Measurements from ENCODE around the gene GZMB. TPM values are rescaled to one million over a fixed set of nuclear protein-coding genes. Genes with fewer than 3 reads are reported as not detected.

GZMB gene, protein sequence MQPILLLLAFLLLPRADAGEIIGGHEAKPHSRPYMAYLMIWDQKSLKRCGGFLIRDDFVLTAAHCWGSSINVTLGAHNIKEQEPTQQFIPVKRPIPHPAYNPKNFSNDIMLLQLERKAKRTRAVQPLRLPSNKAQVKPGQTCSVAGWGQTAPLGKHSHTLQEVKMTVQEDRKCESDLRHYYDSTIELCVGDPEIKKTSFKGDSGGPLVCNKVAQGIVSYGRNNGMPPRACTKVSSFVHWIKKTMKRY
- total RNA-seq (not detected in 2 replicates), polyA plus RNA-seq (not detected in 2 replicates), polyA minus RNA-seq (not detected in 2 replicates), Bru-seq, nascent RNA (not detected), BruChase-seq, experiment 1, labeled RNA remaining after a 6-hour chase (not detected), BruChase-seq, experiment 2, labeled RNA remaining after a 2-hour chase (not detected)
- not detected in 2 replicates for polyA plus RNA-seq (2011; cell fraction: cytosol; rRNA removed)
- not detected in 2 replicates for polyA plus RNA-seq (2011; cell fraction: nucleus; rRNA removed)
- not detected in 2 replicates for polyA plus RNA-seq (2012)
- not detected for polyA minus RNA-seq (2011; cell fraction: cytosol; rRNA and poly(A)+ RNA removed)
- polyA minus RNA-seq (2011; cell fraction: nucleus; rRNA and poly(A)+ RNA removed): not detected in 2 replicates
- long read RNA-seq: 0 reads

DNA sequence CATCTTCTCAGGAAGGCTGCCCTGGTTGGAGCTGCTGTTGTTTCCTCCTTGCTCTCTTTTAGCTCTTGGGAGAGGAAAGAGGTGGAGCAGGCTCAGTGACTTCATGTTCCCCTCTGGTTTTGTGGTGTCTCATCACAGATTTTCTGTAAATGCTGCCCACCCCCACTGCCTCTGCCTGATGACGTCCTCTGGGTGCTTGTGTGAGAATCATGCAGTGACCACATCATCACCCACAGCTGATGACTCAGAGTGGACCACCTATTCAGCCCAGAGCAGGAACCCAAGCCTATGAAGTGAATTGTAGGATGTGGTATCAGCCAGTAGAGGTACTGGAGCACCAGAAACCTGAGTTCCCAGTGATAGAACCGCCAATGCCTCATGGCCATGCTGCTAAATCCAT is at the start of gene GZMB:
GZMB (minus strand) TSS at position 33 of the 400 bp plus-strand sequence; CDS start at position 3, 30 bp downstream.
- no peaks in the 10 kb centered on the region for H3K9me1 ChIP-seq (replicated peaks; ENCODE audit: control insufficient read depth, extremely low read depth, insufficient read depth, low read length)
- intact Hi-C loops (cut with micrococcal nuclease) (no loop called here), dilution Hi-C loops (cut with MboI; ENCODE audit: extremely low pct_ligation_motif_present, low sequenced_read_pairs) (no loop called here)
- H4K20me1 ChIP-seq (replicated peaks; ENCODE audit: control insufficient read depth, extremely low read depth, insufficient read depth, low read length): no peaks in the 10 kb centered on the region
- FAIRE-seq (no peak), DNase-seq (ENCODE audit: low read depth, low spot score) (no peak)
- ChIA-PET POLR2A (no interaction called here), CTCF (no interaction called here)
- H3K36me3 ChIP-seq (ENCODE audit: control insufficient read depth in 2 of 2, extremely low read depth in 1 of 2, insufficient read depth in 2 of 2, low read length in 2 of 2): no peaks in the 10 kb centered on the region
- TF ChIP-seq, protein P1, sequence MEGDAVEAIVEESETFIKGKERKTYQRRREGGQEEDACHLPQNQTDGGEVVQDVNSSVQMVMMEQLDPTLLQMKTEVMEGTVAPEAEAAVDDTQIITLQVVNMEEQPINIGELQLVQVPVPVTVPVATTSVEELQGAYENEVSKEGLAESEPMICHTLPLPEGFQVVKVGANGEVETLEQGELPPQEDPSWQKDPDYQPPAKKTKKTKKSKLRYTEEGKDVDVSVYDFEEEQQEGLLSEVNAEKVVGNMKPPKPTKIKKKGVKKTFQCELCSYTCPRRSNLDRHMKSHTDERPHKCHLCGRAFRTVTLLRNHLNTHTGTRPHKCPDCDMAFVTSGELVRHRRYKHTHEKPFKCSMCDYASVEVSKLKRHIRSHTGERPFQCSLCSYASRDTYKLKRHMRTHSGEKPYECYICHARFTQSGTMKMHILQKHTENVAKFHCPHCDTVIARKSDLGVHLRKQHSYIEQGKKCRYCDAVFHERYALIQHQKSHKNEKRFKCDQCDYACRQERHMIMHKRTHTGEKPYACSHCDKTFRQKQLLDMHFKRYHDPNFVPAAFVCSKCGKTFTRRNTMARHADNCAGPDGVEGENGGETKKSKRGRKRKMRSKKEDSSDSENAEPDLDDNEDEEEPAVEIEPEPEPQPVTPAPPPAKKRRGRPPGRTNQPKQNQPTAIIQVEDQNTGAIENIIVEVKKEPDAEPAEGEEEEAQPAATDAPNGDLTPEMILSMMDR (IDR thresholded peaks at IDR 0.05; ENCODE audit: extremely low read depth in 1 of 2, insufficient read depth in 1 of 2, low read depth in 1 of 2, low read length in 2 of 2): no peak
- TF ChIP-seq MAX (IDR thresholded peaks at IDR 0.05; ENCODE audit: insufficient read depth, insufficient read length) (no peak), MYC (IDR thresholded peaks at IDR 0.05; ENCODE audit: low read depth, low read length) (no peak), FOS (IDR thresholded peaks at IDR 0.05; ENCODE audit: borderline replicate concordance, insufficient read depth, low read length) (no peak), GATA2 (IDR thresholded peaks at IDR 0.05; ENCODE audit: insufficient read depth, insufficient read length, low read depth, low read length) (no peak), JUN (IDR thresholded peaks at IDR 0.05; ENCODE audit: borderline replicate concordance, insufficient read depth, insufficient read length, low read depth) (no peak), EZH2 (IDR thresholded peaks at IDR 0.05; ENCODE audit: borderline replicate concordance, low read depth, low read length, severe bottlenecking) (no peak), POLR2A (IDR thresholded peaks at IDR 0.05; ENCODE audit: low read depth, low read length) (no peak)
- H3K4me2 ChIP-seq (ENCODE audit: insufficient read depth, low read length): no peak within 1 kb of the TSS
- H3K27me3 ChIP-seq (ENCODE audit: control insufficient read depth in 2 of 2, insufficient read depth in 2 of 2, low read length in 2 of 2): no peaks in the 10 kb centered on the region
- no peaks in the 10 kb centered on the region for H3K79me2 ChIP-seq (ENCODE audit: control insufficient read depth, insufficient read depth, low read length)
- no peak within 1 kb of the TSS for H2AFZ ChIP-seq (ENCODE audit: low read depth, low read length)
- no peaks in the 10 kb centered on the region for H3K4me1 ChIP-seq (ENCODE audit: control insufficient read depth, extremely low read depth, insufficient read depth, low read length)
- no peaks in the 10 kb centered on the region for H3K9me3 ChIP-seq (replicated peaks; ENCODE audit: control insufficient read depth, insufficient read depth, low read length)
- H3K27ac ChIP-seq (ENCODE audit: insufficient read depth, low read depth, low read length): no peak within 1 kb of the TSS
- BruUV-seq (replicated peaks): no TSS peak
- H3K9ac ChIP-seq (replicated peaks; ENCODE audit: extremely low read depth, insufficient read depth, low read length): no peak within 1 kb of the TSS
- no peak within 1 kb of the TSS for H3K4me3 ChIP-seq (replicated peaks in 1 of 3; ENCODE audit: insufficient read depth in 1 of 3, low read depth in 1 of 3, low read length in 3 of 3)
